HCT116 (cell line): ENCODE measurements around the gene GSPT1.

Experiments
- CTCF ChIP-seq, 3 experiments: fragments of 200-600 bp in 1 of 3; sonication (generic) in 1 of 3; IDR thresholded peaks in 2 of 3; conservative IDR thresholded peaks in 1 of 3; 2 replicates each; pipeline ENCODE4 v1.5.1; 2012 to 2017; ENCODE audit warnings: low read depth in 2 of 3, low read length in 2 of 3, antibody characterized with exemption in 1 of 3, borderline replicate concordance in 1 of 3, control low read depth in 1 of 3, mild to moderate bottlenecking in 1 of 3, mixed read lengths in 1 of 3, mixed run types in 1 of 3, moderate library complexity in 1 of 3; ENCODE audit not compliant: insufficient read depth in 1 of 3
- JUND ChIP-seq: IDR thresholded peaks from 2 replicates; pipeline ENCODE4 v1.6.1; 2012
- MAX ChIP-seq: IDR thresholded peaks from 2 replicates; pipeline ENCODE4 v1.6.1; 2012
- POLR2A ChIP-seq: IDR thresholded peaks from 2 replicates; pipeline ENCODE4 v1.7.0; 2011; ENCODE audit warnings: borderline replicate concordance; ENCODE audit not compliant: insufficient read depth, insufficient read length; ENCODE audit errors: extremely low read depth
- POLR2AphosphoS5 ChIP-seq: IDR thresholded peaks from 2 replicates; pipeline ENCODE4 v1.6.1; 2011; ENCODE audit warnings: mild to moderate bottlenecking, low read depth, low read length, moderate library complexity
- REST ChIP-seq: IDR thresholded peaks from 2 replicates; pipeline ENCODE4 v1.6.1; 2012; ENCODE audit warnings: low read depth
- SP1 ChIP-seq: IDR thresholded peaks from 2 replicates; pipeline ENCODE4 v1.6.1; 2012; ENCODE audit warnings: low read depth
- ZBTB33 ChIP-seq: IDR thresholded peaks from 2 replicates; pipeline ENCODE4 v1.6.1; 2011; ENCODE audit warnings: mild to moderate bottlenecking, low read length, moderate library complexity; ENCODE audit not compliant: insufficient replicate concordance; ENCODE audit errors: extremely low read depth
- ZNF274 ChIP-seq: fragments of 200-500 bp; sonication (Bioruptor generic); IDR thresholded peaks from 2 replicates; pipeline ENCODE4 v1.6.1; 2014; ENCODE audit warnings: mild to moderate bottlenecking, low read depth, low read length, inconsistent platforms

GRCh38 chr16:11871193-11871592, 44.6 kb downstream of the GSPT1 start:
- peak in 2 of 3 experiments; percentile 6 to 27; a peak in 1 of 6 replicates for TF ChIP-seq CTCF (IDR thresholded peaks at IDR 0.05 in 2 of 3, conservative IDR thresholded peaks at IDR 0.05 in 1 of 3; ENCODE audit: borderline replicate concordance in 1 of 3, insufficient read depth in 1 of 3, low read depth in 2 of 3, low read length in 2 of 3)
- TF ChIP-seq SP1: no peak
- no peak for TF ChIP-seq JUND
- no peak for TF ChIP-seq POLR2A
- TF ChIP-seq MAX: no peak
- TF ChIP-seq REST: no peak
- no peak for TF ChIP-seq ZNF274
- TF ChIP-seq ZBTB33: no peak
- TF ChIP-seq POLR2AphosphoS5: no peak
